Epithelial cell of prostate (primary cell): Measurements from ENCODE around the gene APOL1.
"Not testable (repeated sequence)": the region's sequence is repeated elsewhere in the genome, so short reads cannot be mapped to it uniquely, and the experiment has no call there.

Source experiments
- DNase-seq: peaks from one replicate; pipeline ENCODE4 v3.0.0-alpha.2; 2011; ENCODE audit warnings: low read depth, low spot score
- H3K27ac ChIP-seq: fragments of 450-650 bp; 2 replicates; pipeline ENCODE4 v1.5.1; 2017; ENCODE audit warnings: mild to moderate bottlenecking

Gene APOL1

GRCh38 chr22:36262307-36262706 lies 9.4 kb downstream of the APOL1 start:
- DNase-seq, H3K27ac ChIP-seq: not testable (repeated sequence)

- DNase-seq, H3K27ac ChIP-seq: not testable (repeated sequence)
These were observed 10.3 kb downstream of the APOL1 start for GRCh38 chr22:36263216-36263673.

GRCh38 chr22:36263886-36264664 lies 11.1 kb downstream of the APOL1 start:
- not testable (repeated sequence) for H3K27ac ChIP-seq, DNase-seq

- no peak overlapping the region for H3K27ac ChIP-seq
- no peak for DNase-seq
These were observed 14.1 kb downstream of the APOL1 start for GRCh38 chr22:36267058-36267457.

GRCh38 chr22:36267896-36268485 lies 15.1 kb downstream of the APOL1 start:
- DNase-seq, result no peak
- no peak overlapping the region for H3K27ac ChIP-seq

GRCh38 chr22:36271231-36271630 lies 18.3 kb downstream of the APOL1 start:
- H3K27ac ChIP-seq, DNase-seq: not testable (repeated sequence)

- H3K27ac ChIP-seq, result not testable (repeated sequence)
These were observed 19.0 kb downstream of the APOL1 start for GRCh38 chr22:36271951-36272350.

GRCh38 chr22:36274531-36274930 lies 21.6 kb downstream of the APOL1 start:
- no peak overlapping the region for H3K27ac ChIP-seq
- DNase-seq, result no peak

More at GRCh38 chr22:36271951-36272350, 19.0 kb downstream of the APOL1 start:
- DNase-seq, result not testable (repeated sequence)

- DNase-seq, result no peak
- peak overlapping the region; percentile 18 for H3K27ac ChIP-seq
These were observed 24.8 kb downstream of the APOL1 start for GRCh38 chr22:36277482-36278291.

- DNase-seq, result no peak
These were observed 26.3 kb downstream of the APOL1 start for GRCh38 chr22:36279219-36279666.

GRCh38 chr22:36280379-36280778 lies 27.4 kb downstream of the APOL1 start:
- DNase-seq, result no peak
- H3K27ac ChIP-seq, result no peak overlapping the region

More at GRCh38 chr22:36279219-36279666, 26.3 kb downstream of the APOL1 start:
- H3K27ac ChIP-seq, result no peak overlapping the region

GRCh38 chr22:36281781-36282327 lies 28.9 kb downstream of the APOL1 start:
- DNase-seq, result no peak
- H3K27ac ChIP-seq, result no peak overlapping the region

GRCh38 chr22:36282328-36282831 lies 29.4 kb downstream of the APOL1 start:
- H3K27ac ChIP-seq, result no peak overlapping the region
- no peak for DNase-seq

- DNase-seq, result no peak
- no peak overlapping the region for H3K27ac ChIP-seq
These were observed 31.2 kb downstream of the APOL1 start for GRCh38 chr22:36284171-36284571.

- no peak for DNase-seq
- no peak overlapping the region for H3K27ac ChIP-seq
These were observed 32.1 kb downstream of the APOL1 start for GRCh38 chr22:36285017-36285416.

GRCh38 chr22:36285545-36285944 lies 32.6 kb downstream of the APOL1 start:
- no peak for DNase-seq
- H3K27ac ChIP-seq, result no peak overlapping the region

GRCh38 chr22:36286096-36286957 lies 33.4 kb downstream of the APOL1 start:
- H3K27ac ChIP-seq, result no peak overlapping the region
- DNase-seq, result no peak

- no peak overlapping the region for H3K27ac ChIP-seq
These were observed 35.1 kb downstream of the APOL1 start for GRCh38 chr22:36287881-36288515.

More at GRCh38 chr22:36287881-36288515, 35.1 kb downstream of the APOL1 start:
- DNase-seq, result peak; percentile 18
